Endothelial cell of umbilical vein (primary cell): ENCODE results near the gene APOM. TPM values are rescaled to one million over a fixed set of nuclear protein-coding genes. Genes with fewer than 3 reads are reported as not detected.

Experiments
- BruUV-seq: library from RNA; stranded (reverse); fragments of 400-500 nt; replicated peaks from 2 replicates; lab custom pipeline; 2021; lab: Mats Ljungman, UMichigan
- CTCF ChIA-PET: fragments of 300-600, 350-600 bp; sonication (Branson Sonifier 250); formaldehyde crosslinking; loops from one replicate; lab custom pipeline; 2021; ENCODE audit warnings: antibody characterized with exemption, inconsistent platforms; lab: Charles Lee
- POLR2A ChIA-PET: fragments of 300-600, 350-600 bp; sonication (Branson Sonifier 250); formaldehyde crosslinking; loops from one replicate; lab custom pipeline; 2021; ENCODE audit warnings: antibody characterized with exemption, inconsistent platforms; lab: Charles Lee
- DNase-seq: peaks from one replicate; pipeline ENCODE4 v3.0.0-alpha.2; 2011; ENCODE audit warnings: low read depth, low spot score
- FAIRE-seq: peaks from 2 replicates; lab custom pipeline; 2011; peaks lifted over from hg19 to GRCh38; lab: Jason Lieb, UNC
- H2AFZ ChIP-seq: 2 replicates; pipeline ENCODE4 v1.6.0; 2012; ENCODE audit warnings: low read depth, low read length, control low read depth, inconsistent platforms
- H3K27ac ChIP-seq: 2 replicates; pipeline ENCODE4 v1.5.1; 2011; ENCODE audit warnings: low read depth, mild to moderate bottlenecking, control low read depth, low read length, moderate library complexity; ENCODE audit not compliant: insufficient read depth
- H3K27me3 ChIP-seq, 2 experiments: 2 replicates each; pipeline versions ENCODE4 v1.6.0 to v1.6.1; 2011; ENCODE audit warnings: low read length in 2 of 2, mixed read lengths in 1 of 2; ENCODE audit not compliant: control insufficient read depth in 2 of 2, insufficient read depth in 2 of 2
- H3K36me3 ChIP-seq, 2 experiments: 2 replicates in 1 of 2; 3 replicates in 1 of 2; pipeline ENCODE4 v1.5.1; 2011; ENCODE audit warnings: low read length in 2 of 2, mild to moderate bottlenecking in 1 of 2, moderate library complexity in 1 of 2; ENCODE audit not compliant: control insufficient read depth in 2 of 2, insufficient read depth in 2 of 2; ENCODE audit errors: extremely low read depth in 1 of 2
- H3K4me1 ChIP-seq: 3 replicates; pipeline ENCODE4 v1.5.1; 2011; ENCODE audit warnings: mild to moderate bottlenecking, low read length; ENCODE audit not compliant: control insufficient read depth, insufficient read depth; ENCODE audit errors: extremely low read depth
- H3K4me2 ChIP-seq: 2 replicates; pipeline ENCODE4 v1.6.1; 2011; ENCODE audit warnings: low read length, control low read depth, mixed read lengths; ENCODE audit not compliant: insufficient read depth
- H3K4me3 ChIP-seq, 3 experiments: fragments of 200-600 bp in 1 of 3; sonication (generic), shearing (Covaris generic) in 1 of 3; replicated peaks in 1 of 3; 2 replicates each; pipeline ENCODE4 v1.5.1; 2011 to 2016; ENCODE audit warnings: control low read depth in 3 of 3, low read length in 3 of 3, mild to moderate bottlenecking in 2 of 3, inconsistent platforms in 1 of 3, low read depth in 1 of 3, moderate library complexity in 1 of 3; ENCODE audit not compliant: insufficient read depth in 1 of 3
- H3K79me2 ChIP-seq: 2 replicates; pipeline ENCODE4 v1.6.0; 2012; ENCODE audit warnings: low read length, inconsistent platforms; ENCODE audit not compliant: control insufficient read depth, insufficient read depth
- H3K9ac ChIP-seq: replicated peaks from 2 replicates; pipeline ENCODE3; 2011; ENCODE audit warnings: low read length, control low read depth; ENCODE audit not compliant: insufficient read depth; ENCODE audit errors: extremely low read depth
- H3K9me1 ChIP-seq: replicated peaks from 3 replicates; pipeline ENCODE4 v1.6.0; 2011; ENCODE audit warnings: mild to moderate bottlenecking, low read length; ENCODE audit not compliant: control insufficient read depth, insufficient read depth; ENCODE audit errors: extremely low read depth
- H3K9me3 ChIP-seq: replicated peaks from 2 replicates; pipeline ENCODE4 v1.5.1; 2012; ENCODE audit warnings: low read length, inconsistent platforms; ENCODE audit not compliant: control insufficient read depth, insufficient read depth
- H4K20me1 ChIP-seq: replicated peaks from 2 replicates; pipeline ENCODE3; 2011; ENCODE audit warnings: mild to moderate bottlenecking, low read length; ENCODE audit not compliant: control insufficient read depth, insufficient read depth; ENCODE audit errors: extremely low read depth
- EZH2 ChIP-seq: IDR thresholded peaks from 2 replicates; pipeline ENCODE4 v1.6.1; 2012; ENCODE audit warnings: borderline replicate concordance, low read depth, mild to moderate bottlenecking, moderate library complexity, low read length, inconsistent platforms; ENCODE audit not compliant: severe bottlenecking
- FOS ChIP-seq: IDR thresholded peaks from 2 replicates; pipeline ENCODE4 v1.6.1; 2011; ENCODE audit warnings: mild to moderate bottlenecking, low read length, moderate library complexity, borderline replicate concordance; ENCODE audit not compliant: insufficient read depth
- GATA2 ChIP-seq: IDR thresholded peaks from 2 replicates; pipeline ENCODE4 v1.7.0; 2011; ENCODE audit warnings: low read depth, mild to moderate bottlenecking, moderate library complexity, mixed read lengths, low read length; ENCODE audit not compliant: insufficient read length, insufficient read depth
- JUN ChIP-seq: IDR thresholded peaks from 2 replicates; pipeline ENCODE4 v1.6.1; 2011; ENCODE audit warnings: borderline replicate concordance, low read depth; ENCODE audit not compliant: insufficient read length, insufficient read depth
- MYC ChIP-seq: IDR thresholded peaks from one replicate; pipeline ENCODE4 v1.6.1; 2011; ENCODE audit warnings: mild to moderate bottlenecking, low read depth, low read length
- POLR2A ChIP-seq: IDR thresholded peaks from 2 replicates; pipeline ENCODE4 v1.6.1; 2012; ENCODE audit warnings: low read depth, mild to moderate bottlenecking, control low read depth, low read length
- POLR2AphosphoS5 ChIP-seq: IDR thresholded peaks from 2 replicates; pipeline ENCODE4 v1.6.1; 2012; ENCODE audit warnings: low read depth, mild to moderate bottlenecking, control low read depth, low read length, moderate library complexity; ENCODE audit not compliant: insufficient read depth
- dilution Hi-C: fragments of 300-500 bp; cut with MboI; formaldehyde crosslinking; loops from one replicate; pipeline ENCODE4 v1.15.0; 2019; ENCODE audit warnings: low sequenced_read_pairs; ENCODE audit not compliant: extremely low pct_ligation_motif_present
- intact Hi-C: fragments of 100-400 bp; cut with micrococcal nuclease; formaldehyde crosslinking; loops from one replicate; pipeline ENCODE4 v1.10.0; 2022
- polyA plus RNA-seq, 4 experiments: library from polyadenylated mRNA; depleted of rRNA in 3 of 4; stranded (reverse) in 3 of 4; unstranded in 1 of 4; fragments of >200 nt; gene quantifications; 2 replicates each; pipeline versions ENCODE4 v1.2.1 to v1.2.3, GENCODE V29; 2011 to 2012; ENCODE audit warnings: missing spikeins in 1 of 4
- total RNA-seq: library from RNA; stranded (reverse); gene quantifications from 2 replicates; pipeline ENCODE4 v1.2.3, GENCODE V29; 2021
- TF ChIP-seq, protein P1 (sequence below), 2 donors: IDR thresholded peaks; 1 replicate in 1 of 2; 2 replicates in 1 of 2; pipeline ENCODE4 v1.5.1; 2011; ENCODE audit warnings: low read length in 2 of 2, mild to moderate bottlenecking in 2 of 2, moderate library complexity in 2 of 2, control low read depth in 1 of 2, inconsistent platforms in 1 of 2, low read depth in 1 of 2; ENCODE audit not compliant: insufficient read depth in 1 of 2; ENCODE audit errors: extremely low read depth in 1 of 2
- TF ChIP-seq, protein P2 (sequence below): IDR thresholded peaks from 2 replicates; pipeline ENCODE4 v1.6.1; 2011; ENCODE audit not compliant: insufficient read depth, insufficient read length

Gene APOM
- total and polyA plus RNA-seq, 2 donors (not counting 3 experiments of a cell fraction or from before 2014, with no cell fraction given): 2.5 TPM; not detected in 1

DNA sequence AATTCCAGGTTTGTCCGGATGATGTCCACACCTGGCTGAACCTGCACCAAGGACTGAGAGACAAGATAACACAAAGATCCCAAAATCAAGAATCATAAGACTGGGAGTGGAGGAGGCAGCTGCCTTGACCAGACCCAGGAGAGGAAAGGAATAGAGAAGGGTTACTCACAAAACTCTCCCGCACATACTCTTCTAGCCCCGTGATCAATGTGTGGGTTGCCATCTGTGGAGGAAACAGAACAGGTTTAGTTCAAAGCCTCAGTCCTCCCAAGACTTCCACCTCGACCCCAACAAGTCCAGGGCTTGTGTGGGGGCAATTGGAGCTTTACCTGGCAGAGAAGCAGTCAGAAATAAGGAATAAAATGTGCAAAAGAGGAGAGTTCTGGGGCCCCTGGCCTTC lies 14.3 kb upstream of the APOM start:
- H3K27ac ChIP-seq: no peak overlapping the region
- dilution Hi-C loops (no loop called here), intact Hi-C loops (no loop called here)
- H3K27me3 ChIP-seq: no peaks in the 10 kb centered on the region
- H3K4me3 ChIP-seq: no peak overlapping the region
- H3K9ac ChIP-seq: no peak overlapping the region
- no peaks in the 10 kb centered on the region for H3K4me1 ChIP-seq
- DNase-seq: no peak
- TF ChIP-seq POLR2A: no peak
- TF ChIP-seq EZH2: no peak
- TF ChIP-seq, protein P1, sequence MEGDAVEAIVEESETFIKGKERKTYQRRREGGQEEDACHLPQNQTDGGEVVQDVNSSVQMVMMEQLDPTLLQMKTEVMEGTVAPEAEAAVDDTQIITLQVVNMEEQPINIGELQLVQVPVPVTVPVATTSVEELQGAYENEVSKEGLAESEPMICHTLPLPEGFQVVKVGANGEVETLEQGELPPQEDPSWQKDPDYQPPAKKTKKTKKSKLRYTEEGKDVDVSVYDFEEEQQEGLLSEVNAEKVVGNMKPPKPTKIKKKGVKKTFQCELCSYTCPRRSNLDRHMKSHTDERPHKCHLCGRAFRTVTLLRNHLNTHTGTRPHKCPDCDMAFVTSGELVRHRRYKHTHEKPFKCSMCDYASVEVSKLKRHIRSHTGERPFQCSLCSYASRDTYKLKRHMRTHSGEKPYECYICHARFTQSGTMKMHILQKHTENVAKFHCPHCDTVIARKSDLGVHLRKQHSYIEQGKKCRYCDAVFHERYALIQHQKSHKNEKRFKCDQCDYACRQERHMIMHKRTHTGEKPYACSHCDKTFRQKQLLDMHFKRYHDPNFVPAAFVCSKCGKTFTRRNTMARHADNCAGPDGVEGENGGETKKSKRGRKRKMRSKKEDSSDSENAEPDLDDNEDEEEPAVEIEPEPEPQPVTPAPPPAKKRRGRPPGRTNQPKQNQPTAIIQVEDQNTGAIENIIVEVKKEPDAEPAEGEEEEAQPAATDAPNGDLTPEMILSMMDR (IDR thresholded peaks at IDR 0.05; ENCODE audit: extremely low read depth in 1 of 2, insufficient read depth in 1 of 2, low read depth in 1 of 2, low read length in 2 of 2): no peak
- no peak for TF ChIP-seq GATA2
- no peak for TF ChIP-seq JUN
- no peak for TF ChIP-seq MYC
- TF ChIP-seq POLR2AphosphoS5: no peak
- TF ChIP-seq, protein P2, sequence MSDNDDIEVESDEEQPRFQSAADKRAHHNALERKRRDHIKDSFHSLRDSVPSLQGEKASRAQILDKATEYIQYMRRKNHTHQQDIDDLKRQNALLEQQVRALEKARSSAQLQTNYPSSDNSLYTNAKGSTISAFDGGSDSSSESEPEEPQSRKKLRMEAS: no peak
- no peak for TF ChIP-seq FOS
- no peaks in the 10 kb centered on the region for H3K79me2 ChIP-seq
- ChIA-PET CTCF (interaction anchor here (1.0 to 2.5 kb wide), 3 partner anchors 10 to 91 kb away, joined by 4 to 8 read pairs (median 5); no protein-coding TSS in a partner anchor), POLR2A (no interaction called here)
- no peaks in the 10 kb centered on the region for H4K20me1 ChIP-seq
- H3K4me2 ChIP-seq: no peak overlapping the region
- no peak for FAIRE-seq
- H2AFZ ChIP-seq: no peak overlapping the region
- H3K9me1 ChIP-seq: no peaks in the 10 kb centered on the region
- peaks cover 34 to 68% of the 10 kb centered on the region in 2 experiments for H3K36me3 ChIP-seq
- no TSS peak for BruUV-seq
- no peaks in the 10 kb centered on the region for H3K9me3 ChIP-seq
